Smooth muscle cell (in vitro differentiated cells): Measurements from ENCODE around the gene PAPOLA. TPM values are rescaled to one million over a fixed set of nuclear protein-coding genes. Genes with fewer than 3 reads are reported as not detected.

Experiments
- DNase-seq: peaks from one replicate; lab custom pipeline; 2025; ENCODE audit not compliant: unreplicated experiment; lab: John Stamatoyannopoulos, UW
- H2AFZ ChIP-seq: fragments of 200-600 bp; sonication (generic); 2 replicates; pipeline ENCODE4 v1.6.0; 2016; ENCODE audit warnings: antibody characterized with exemption, low read depth, mild to moderate bottlenecking
- H3F3A ChIP-seq: fragments of 200-600 bp; sonication (generic); 2 replicates; pipeline ENCODE4 v1.6.0; 2017; ENCODE audit warnings: antibody characterized with exemption, low read depth
- H3K27ac ChIP-seq: fragments of 200-600 bp; sonication (generic); 2 replicates; pipeline ENCODE4 v1.5.1; 2016; ENCODE audit warnings: low read depth, mild to moderate bottlenecking
- H3K27me3 ChIP-seq: fragments of 200-600 bp; sonication (generic); 2 replicates; pipeline ENCODE4 v1.6.1; 2016; ENCODE audit warnings: low read depth, mild to moderate bottlenecking
- H3K36me3 ChIP-seq: fragments of 200-600 bp; sonication (generic); 2 replicates; pipeline ENCODE4 v1.5.1; 2016; ENCODE audit warnings: low read depth
- H3K4me1 ChIP-seq: fragments of 200-600 bp; sonication (generic); 2 replicates; pipeline ENCODE4 v1.5.1; 2016; ENCODE audit warnings: low read depth
- H3K4me2 ChIP-seq: fragments of 200-600 bp; sonication (generic); 2 replicates; pipeline ENCODE4 v1.6.0; 2016; ENCODE audit warnings: mild to moderate bottlenecking
- H3K4me3 ChIP-seq: fragments of 200-600 bp; sonication (generic); 2 replicates; pipeline ENCODE4 v1.5.1; 2016; ENCODE audit warnings: mild to moderate bottlenecking
- H3K79me2 ChIP-seq: fragments of 200-600 bp; sonication (generic); 2 replicates; pipeline ENCODE4 v1.6.0; 2016; ENCODE audit warnings: low read depth, mild to moderate bottlenecking
- H3K9ac ChIP-seq: fragments of 200-600 bp; sonication (generic); 2 replicates; pipeline ENCODE4 v1.6.0; 2016; ENCODE audit warnings: low read depth
- H3K9me3 ChIP-seq: fragments of 200-600 bp; sonication (generic); replicated peaks from 2 replicates; pipeline ENCODE4 v1.5.1; 2016; ENCODE audit warnings: low read depth
- H4K20me1 ChIP-seq: fragments of 200-600 bp; sonication (generic); 2 replicates; pipeline ENCODE4 v1.6.0; 2016; ENCODE audit warnings: low read depth
- CTCF ChIP-seq: fragments of 200-600 bp; sonication (generic); IDR thresholded peaks from 2 replicates; pipeline ENCODE4 v1.5.1; 2017; ENCODE audit warnings: borderline replicate concordance, mild to moderate bottlenecking, antibody characterized with exemption; ENCODE audit not compliant: insufficient read depth, poor library complexity, severe bottlenecking
- WGBS: methylation state at CpG from one replicate; pipeline ENCODE4 v1.1.7; 2016; ENCODE audit warnings: low lambda C conversion rate; 5-methylcytosine and 5-hydroxymethylcytosine counted together
- polyA plus RNA-seq: library from polyadenylated mRNA; unstranded; fragments of >200 nt; fragmentation: Nextera tagmentation; extraction: Ambion mirVana; gene quantifications from 2 replicates; pipeline ENCODE4 v1.2.1, GENCODE V29; 2016
- total RNA-seq: library from RNA; depleted of rRNA; stranded (reverse); fragments of >200 nt; gene quantifications from 2 replicates; pipeline ENCODE4 v1.2.3, GENCODE V29; 2014

PAPOLA gene
- total and polyA plus RNA-seq, 2 experiments from 2014 or later = 109 to 137 TPM

GRCh38 chr14:96584907-96585671 is 82.9 kb downstream of the PAPOLA start:
- H3K27ac ChIP-seq = no peak overlapping the region
- no peaks in the 10 kb centered on the region for H3K9me3 ChIP-seq
- peaks cover 32% of the 10 kb centered on the region for H3K27me3 ChIP-seq
- no peak for TF ChIP-seq CTCF
- H3K4me1 ChIP-seq = no peaks in the 10 kb centered on the region
- no peak overlapping the region for H2AFZ ChIP-seq
- H3K79me2 ChIP-seq = no peaks in the 10 kb centered on the region
- no peaks in the 10 kb centered on the region for H4K20me1 ChIP-seq
- no peak overlapping the region for H3K4me3 ChIP-seq
- H3K9ac ChIP-seq = no peak overlapping the region
- H3K4me2 ChIP-seq = no peak overlapping the region
- H3K36me3 ChIP-seq = no peaks in the 10 kb centered on the region
- no peaks in the 10 kb centered on the region for H3F3A ChIP-seq
- no peak for DNase-seq
- WGBS = 86% methylated on average over 20 of the region's 20 CpGs

GRCh38 chr14:96585672-96586013 is 83.5 kb downstream of the PAPOLA start:
- H3K79me2 ChIP-seq = no peaks in the 10 kb centered on the region
- H4K20me1 ChIP-seq = no peaks in the 10 kb centered on the region
- H3F3A ChIP-seq = no peaks in the 10 kb centered on the region
- DNase-seq = no peak
- H3K36me3 ChIP-seq = no peaks in the 10 kb centered on the region
- no peak overlapping the region for H3K9ac ChIP-seq
- no peaks in the 10 kb centered on the region for H3K4me1 ChIP-seq
- TF ChIP-seq CTCF = no peak
- WGBS = 80% methylated on average over 3 of the region's 3 CpGs
- H2AFZ ChIP-seq = no peak overlapping the region
- peaks cover 32% of the 10 kb centered on the region for H3K27me3 ChIP-seq
- no peak overlapping the region for H3K4me3 ChIP-seq
- H3K9me3 ChIP-seq = no peaks in the 10 kb centered on the region
- no peak overlapping the region for H3K27ac ChIP-seq
- no peak overlapping the region for H3K4me2 ChIP-seq

GRCh38 chr14:96586056-96586455 is 83.9 kb downstream of the PAPOLA start:
- no peaks in the 10 kb centered on the region for H3K79me2 ChIP-seq
- no peak for DNase-seq
- 82% methylated on average over 11 of the region's 11 CpGs for WGBS
- TF ChIP-seq CTCF = no peak
- H3K27ac ChIP-seq = no peak overlapping the region
- no peaks in the 10 kb centered on the region for H4K20me1 ChIP-seq
- no peaks in the 10 kb centered on the region for H3K36me3 ChIP-seq
- H3K27me3 ChIP-seq = peaks cover 32% of the 10 kb centered on the region
- H3K4me1 ChIP-seq = no peaks in the 10 kb centered on the region
- H3F3A ChIP-seq = no peaks in the 10 kb centered on the region
- no peak overlapping the region for H3K4me2 ChIP-seq
- H3K4me3 ChIP-seq = no peak overlapping the region
- no peaks in the 10 kb centered on the region for H3K9me3 ChIP-seq
- H3K9ac ChIP-seq = no peak overlapping the region
- no peak overlapping the region for H2AFZ ChIP-seq
